ENCODE measurements around the gene UPB1. TPM values are rescaled to one million over a fixed set of nuclear protein-coding genes. Genes with fewer than 3 reads are reported as not detected.
A peak's percentile ranks its signal among the peaks of the same experiment; 100 is the strongest.

Gene UPB1
- total RNA-seq (10 to 100 TPM in 1 of 2 donors, 1 to 10 TPM in 1; 7.1 to 67.6 TPM), polyA plus RNA-seq (100 to 1,000 TPM in 1 of 2 donors, 10 to 100 TPM in 1; 50.0 to 115 TPM)

DNA sequence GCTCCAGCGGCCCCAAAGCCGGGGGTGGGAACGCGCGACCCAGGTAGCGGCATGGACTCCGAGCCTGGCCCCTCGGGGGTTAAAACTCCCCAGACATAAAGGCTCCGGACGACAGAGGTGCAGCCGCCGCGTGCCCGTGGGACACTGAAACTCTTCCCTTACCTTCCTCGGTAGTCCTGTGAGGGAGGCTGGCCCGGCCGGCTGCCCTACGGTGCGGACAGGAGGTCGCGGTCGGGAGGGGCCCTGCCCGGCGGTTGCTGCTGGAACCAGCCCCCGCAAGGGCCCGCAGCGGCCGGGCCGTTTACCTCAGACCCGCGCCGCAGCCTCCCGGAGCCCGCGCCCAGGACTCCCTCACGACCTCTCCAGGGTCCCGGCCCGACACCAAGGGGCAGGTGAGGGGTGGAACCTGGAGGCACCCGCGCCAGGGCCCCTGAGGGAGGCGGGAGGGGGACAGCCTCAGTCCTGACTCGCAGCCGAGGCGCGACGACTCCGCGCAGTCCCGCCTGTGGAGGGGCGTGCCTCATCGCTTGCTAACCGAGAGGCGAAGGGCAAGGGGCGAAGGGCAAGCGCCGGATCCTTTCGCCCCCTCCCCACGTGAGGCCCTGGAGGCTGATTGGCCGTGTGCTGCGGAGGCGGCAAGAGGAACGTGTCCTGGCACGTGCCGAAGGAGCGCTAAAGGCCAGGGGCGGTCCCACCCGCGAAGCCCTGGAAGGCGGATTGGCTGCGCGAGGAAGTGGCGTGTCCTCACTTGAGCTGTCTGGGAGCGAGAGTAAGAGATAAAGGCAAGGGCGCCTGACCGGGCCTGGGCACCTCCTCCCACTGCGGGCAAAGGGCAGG, at the start of gene UPB1:
UPB1 (plus strand) TSS at position 805 of the 837 bp plus-strand sequence. CDS start 72 bp downstream, outside the sequence.
- Histone ChIP-seq H3K9me3 (ENCODE audit: control insufficient read depth in 4 of 4, low read length in 3 of 4) (no peaks in the 10 kb centered on the region), H3K4me1 (ENCODE audit: control insufficient read depth in 4 of 4, insufficient read depth in 4 of 4, low read length in 3 of 4) (peaks cover 0 to 49% (median 36%) of the 10 kb centered on the region in 4 donors), H3K27ac (ENCODE audit: low read depth in 1 of 2, low read length in 2 of 2) (peak within 1 kb of the TSS; percentile 81 to 88), H3K36me3 (ENCODE audit: control insufficient read depth in 4 of 4, insufficient read depth in 3 of 4, low read depth in 1 of 4, low read length in 3 of 4) (no peaks in the 10 kb centered on the region), H3K9ac (ENCODE audit: low read depth in 1 of 2, low read length in 2 of 2) (peak within 1 kb of the TSS; percentile 66 to 99), H3K27me3 (ENCODE audit: control insufficient read depth in 4 of 4, insufficient read depth in 4 of 4, low read length in 3 of 4) (no peaks in the 10 kb centered on the region), H3K4me3 (ENCODE audit: low read depth in 1 of 3, low read length in 3 of 3) (peak within 1 kb of the TSS; percentile 51 to 83 (median 60))
- TF ChIP-seq EGR1 (IDR thresholded peaks at IDR 0.05; ENCODE audit: low read depth in 2 of 2) (peak; percentile 97 to 99), HNF4A (conservative IDR thresholded peaks at IDR 0.05) (peak; percentile 88 to 90), RXRA (IDR thresholded peaks at IDR 0.05) (peak; percentile 91 to 98), FOXA1 (IDR thresholded peaks at IDR 0.05) (peak; percentile 74), TAF1 (conservative IDR thresholded peaks at IDR 0.05) (peak; percentile 90), YY1 (IDR thresholded peaks at IDR 0.05) (peak; percentile 88), FOXA2 (IDR thresholded peaks at IDR 0.05) (no peak), GABPA (IDR thresholded peaks at IDR 0.05 in 1 of 2, conservative IDR thresholded peaks at IDR 0.05 in 1 of 2) (no peak), RAD21 (IDR thresholded peaks at IDR 0.05) (peak in 1 of 2 donors; percentile 13), JUND (IDR thresholded peaks at IDR 0.05) (peak; percentile 61 to 67), SP1 (IDR thresholded peaks at IDR 0.05) (peak; percentile 99), NR2F2 (IDR thresholded peaks at IDR 0.05) (peak; percentile 39), HNF4G (IDR thresholded peaks at IDR 0.05) (peak; percentile 73)
- TF ChIP-seq, protein P1, sequence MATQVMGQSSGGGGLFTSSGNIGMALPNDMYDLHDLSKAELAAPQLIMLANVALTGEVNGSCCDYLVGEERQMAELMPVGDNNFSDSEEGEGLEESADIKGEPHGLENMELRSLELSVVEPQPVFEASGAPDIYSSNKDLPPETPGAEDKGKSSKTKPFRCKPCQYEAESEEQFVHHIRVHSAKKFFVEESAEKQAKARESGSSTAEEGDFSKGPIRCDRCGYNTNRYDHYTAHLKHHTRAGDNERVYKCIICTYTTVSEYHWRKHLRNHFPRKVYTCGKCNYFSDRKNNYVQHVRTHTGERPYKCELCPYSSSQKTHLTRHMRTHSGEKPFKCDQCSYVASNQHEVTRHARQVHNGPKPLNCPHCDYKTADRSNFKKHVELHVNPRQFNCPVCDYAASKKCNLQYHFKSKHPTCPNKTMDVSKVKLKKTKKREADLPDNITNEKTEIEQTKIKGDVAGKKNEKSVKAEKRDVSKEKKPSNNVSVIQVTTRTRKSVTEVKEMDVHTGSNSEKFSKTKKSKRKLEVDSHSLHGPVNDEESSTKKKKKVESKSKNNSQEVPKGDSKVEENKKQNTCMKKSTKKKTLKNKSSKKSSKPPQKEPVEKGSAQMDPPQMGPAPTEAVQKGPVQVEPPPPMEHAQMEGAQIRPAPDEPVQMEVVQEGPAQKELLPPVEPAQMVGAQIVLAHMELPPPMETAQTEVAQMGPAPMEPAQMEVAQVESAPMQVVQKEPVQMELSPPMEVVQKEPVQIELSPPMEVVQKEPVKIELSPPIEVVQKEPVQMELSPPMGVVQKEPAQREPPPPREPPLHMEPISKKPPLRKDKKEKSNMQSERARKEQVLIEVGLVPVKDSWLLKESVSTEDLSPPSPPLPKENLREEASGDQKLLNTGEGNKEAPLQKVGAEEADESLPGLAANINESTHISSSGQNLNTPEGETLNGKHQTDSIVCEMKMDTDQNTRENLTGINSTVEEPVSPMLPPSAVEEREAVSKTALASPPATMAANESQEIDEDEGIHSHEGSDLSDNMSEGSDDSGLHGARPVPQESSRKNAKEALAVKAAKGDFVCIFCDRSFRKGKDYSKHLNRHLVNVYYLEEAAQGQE (IDR thresholded peaks at IDR 0.05): peak; percentile 95
- TF ChIP-seq, protein P2, sequence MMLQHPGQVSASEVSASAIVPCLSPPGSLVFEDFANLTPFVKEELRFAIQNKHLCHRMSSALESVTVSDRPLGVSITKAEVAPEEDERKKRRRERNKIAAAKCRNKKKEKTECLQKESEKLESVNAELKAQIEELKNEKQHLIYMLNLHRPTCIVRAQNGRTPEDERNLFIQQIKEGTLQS (IDR thresholded peaks at IDR 0.05): peak; percentile 39
- TF ChIP-seq, protein P3, sequence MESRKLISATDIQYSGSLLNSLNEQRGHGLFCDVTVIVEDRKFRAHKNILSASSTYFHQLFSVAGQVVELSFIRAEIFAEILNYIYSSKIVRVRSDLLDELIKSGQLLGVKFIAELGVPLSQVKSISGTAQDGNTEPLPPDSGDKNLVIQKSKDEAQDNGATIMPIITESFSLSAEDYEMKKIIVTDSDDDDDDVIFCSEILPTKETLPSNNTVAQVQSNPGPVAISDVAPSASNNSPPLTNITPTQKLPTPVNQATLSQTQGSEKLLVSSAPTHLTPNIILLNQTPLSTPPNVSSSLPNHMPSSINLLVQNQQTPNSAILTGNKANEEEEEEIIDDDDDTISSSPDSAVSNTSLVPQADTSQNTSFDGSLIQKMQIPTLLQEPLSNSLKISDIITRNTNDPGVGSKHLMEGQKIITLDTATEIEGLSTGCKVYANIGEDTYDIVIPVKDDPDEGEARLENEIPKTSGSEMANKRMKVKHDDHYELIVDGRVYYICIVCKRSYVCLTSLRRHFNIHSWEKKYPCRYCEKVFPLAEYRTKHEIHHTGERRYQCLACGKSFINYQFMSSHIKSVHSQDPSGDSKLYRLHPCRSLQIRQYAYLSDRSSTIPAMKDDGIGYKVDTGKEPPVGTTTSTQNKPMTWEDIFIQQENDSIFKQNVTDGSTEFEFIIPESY (IDR thresholded peaks at IDR 0.05): peak; percentile 55
- TF ChIP-seq, protein P4, sequence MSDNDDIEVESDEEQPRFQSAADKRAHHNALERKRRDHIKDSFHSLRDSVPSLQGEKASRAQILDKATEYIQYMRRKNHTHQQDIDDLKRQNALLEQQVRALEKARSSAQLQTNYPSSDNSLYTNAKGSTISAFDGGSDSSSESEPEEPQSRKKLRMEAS (IDR thresholded peaks at IDR 0.05): peak; percentile 99
- TF ChIP-seq, protein P5, sequence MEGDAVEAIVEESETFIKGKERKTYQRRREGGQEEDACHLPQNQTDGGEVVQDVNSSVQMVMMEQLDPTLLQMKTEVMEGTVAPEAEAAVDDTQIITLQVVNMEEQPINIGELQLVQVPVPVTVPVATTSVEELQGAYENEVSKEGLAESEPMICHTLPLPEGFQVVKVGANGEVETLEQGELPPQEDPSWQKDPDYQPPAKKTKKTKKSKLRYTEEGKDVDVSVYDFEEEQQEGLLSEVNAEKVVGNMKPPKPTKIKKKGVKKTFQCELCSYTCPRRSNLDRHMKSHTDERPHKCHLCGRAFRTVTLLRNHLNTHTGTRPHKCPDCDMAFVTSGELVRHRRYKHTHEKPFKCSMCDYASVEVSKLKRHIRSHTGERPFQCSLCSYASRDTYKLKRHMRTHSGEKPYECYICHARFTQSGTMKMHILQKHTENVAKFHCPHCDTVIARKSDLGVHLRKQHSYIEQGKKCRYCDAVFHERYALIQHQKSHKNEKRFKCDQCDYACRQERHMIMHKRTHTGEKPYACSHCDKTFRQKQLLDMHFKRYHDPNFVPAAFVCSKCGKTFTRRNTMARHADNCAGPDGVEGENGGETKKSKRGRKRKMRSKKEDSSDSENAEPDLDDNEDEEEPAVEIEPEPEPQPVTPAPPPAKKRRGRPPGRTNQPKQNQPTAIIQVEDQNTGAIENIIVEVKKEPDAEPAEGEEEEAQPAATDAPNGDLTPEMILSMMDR (IDR thresholded peaks at IDR 0.05; ENCODE audit: low read depth, low read length, missing input control): no peak
- peak; percentile 71 for DNase-seq (ENCODE audit: low spot score)
- 16% methylated on average over 76 of the region's 76 CpGs for WGBS

All from liver (tissue), 9 donors.